Lower leg skin (tissue), 4 donors: ENCODE measurements around the gene EEF1B2. TPM values are rescaled to one million over a fixed set of nuclear protein-coding genes. Genes with fewer than 3 reads are reported as not detected.

Experiments used
- DNase-seq, 2 donors: peaks; one replicate each; pipeline ENCODE4 v3.0.0-alpha.2; 2019; ENCODE audit warnings: low spot score in 2 of 2
- H3K4me3 ChIP-seq: fragments of 200-600 bp; sonication (generic); 2 replicates; pipeline ENCODE4 v1.5.1; 2017; ENCODE audit warnings: mild to moderate bottlenecking, low read depth; ENCODE audit not compliant: poor library complexity, severe bottlenecking
- POLR2A ChIP-seq, 2 donors: fragments of 450-650 bp; IDR thresholded peaks; one replicate each; pipeline ENCODE4 v1.6.1; 2016 to 2017; ENCODE audit warnings: antibody characterized with exemption in 2 of 2, mild to moderate bottlenecking in 1 of 2, moderate library complexity in 1 of 2
- WGBS, 2 donors: methylation state at CpG; one replicate each; pipeline ENCODE4 v1.1.5; 2018; 5-methylcytosine and 5-hydroxymethylcytosine counted together
- intact Hi-C: fragments of 100-400 bp; cut with DNase I; formaldehyde crosslinking; loops from one replicate; pipeline ENCODE4 v1.15.0; 2023; ENCODE audit warnings: low total_unique reads
- total RNA-seq, 4 donors: library from RNA; depleted of rRNA; stranded (reverse); fragments of >200 nt; gene quantifications; one replicate each; pipeline ENCODE4 v1.1.0, GENCODE V29; 2016
- TF ChIP-seq, protein P1 (sequence below), 3 donors: fragments of 450-650 bp; IDR thresholded peaks; one replicate each; pipeline ENCODE4 v1.5.1; 2016; ENCODE audit warnings: antibody characterized with exemption in 3 of 3, mild to moderate bottlenecking in 3 of 3, moderate library complexity in 2 of 3

The EEF1B2 gene
- total RNA-seq, 4 donors from 2014 or later, result 483 to 986 (median 575) TPM

DNA sequence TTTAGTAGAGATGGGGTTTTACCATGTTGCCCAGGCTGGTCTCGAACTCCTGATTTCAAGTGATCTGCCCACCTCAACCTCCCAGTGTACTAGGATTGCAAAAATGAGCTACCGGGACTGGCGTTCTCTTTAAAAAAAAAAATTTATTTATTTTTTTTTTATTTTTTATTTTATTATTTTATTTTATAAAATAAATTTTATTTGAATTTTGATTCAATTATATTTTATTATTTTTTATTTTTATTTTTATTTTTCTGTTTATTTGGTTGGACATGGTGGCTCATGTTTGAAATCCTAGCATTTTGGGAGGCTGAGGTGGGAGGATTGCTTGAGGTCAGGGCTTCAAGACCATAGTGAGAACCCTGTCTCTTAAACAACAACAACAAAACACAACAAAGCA, 32.5 kb downstream of the EEF1B2 start:
- no peak overlapping the region for H3K4me3 ChIP-seq
- intact Hi-C loops, result no loop called here
- WGBS, 2 donors, result 96 to 99% methylated on average over 3 of the region's 3 CpGs
- no peak for TF ChIP-seq POLR2A (IDR thresholded peaks at IDR 0.05)
- TF ChIP-seq, protein P1, sequence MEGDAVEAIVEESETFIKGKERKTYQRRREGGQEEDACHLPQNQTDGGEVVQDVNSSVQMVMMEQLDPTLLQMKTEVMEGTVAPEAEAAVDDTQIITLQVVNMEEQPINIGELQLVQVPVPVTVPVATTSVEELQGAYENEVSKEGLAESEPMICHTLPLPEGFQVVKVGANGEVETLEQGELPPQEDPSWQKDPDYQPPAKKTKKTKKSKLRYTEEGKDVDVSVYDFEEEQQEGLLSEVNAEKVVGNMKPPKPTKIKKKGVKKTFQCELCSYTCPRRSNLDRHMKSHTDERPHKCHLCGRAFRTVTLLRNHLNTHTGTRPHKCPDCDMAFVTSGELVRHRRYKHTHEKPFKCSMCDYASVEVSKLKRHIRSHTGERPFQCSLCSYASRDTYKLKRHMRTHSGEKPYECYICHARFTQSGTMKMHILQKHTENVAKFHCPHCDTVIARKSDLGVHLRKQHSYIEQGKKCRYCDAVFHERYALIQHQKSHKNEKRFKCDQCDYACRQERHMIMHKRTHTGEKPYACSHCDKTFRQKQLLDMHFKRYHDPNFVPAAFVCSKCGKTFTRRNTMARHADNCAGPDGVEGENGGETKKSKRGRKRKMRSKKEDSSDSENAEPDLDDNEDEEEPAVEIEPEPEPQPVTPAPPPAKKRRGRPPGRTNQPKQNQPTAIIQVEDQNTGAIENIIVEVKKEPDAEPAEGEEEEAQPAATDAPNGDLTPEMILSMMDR (IDR thresholded peaks at IDR 0.05), result no peak
- DNase-seq, result no peak

DNA sequence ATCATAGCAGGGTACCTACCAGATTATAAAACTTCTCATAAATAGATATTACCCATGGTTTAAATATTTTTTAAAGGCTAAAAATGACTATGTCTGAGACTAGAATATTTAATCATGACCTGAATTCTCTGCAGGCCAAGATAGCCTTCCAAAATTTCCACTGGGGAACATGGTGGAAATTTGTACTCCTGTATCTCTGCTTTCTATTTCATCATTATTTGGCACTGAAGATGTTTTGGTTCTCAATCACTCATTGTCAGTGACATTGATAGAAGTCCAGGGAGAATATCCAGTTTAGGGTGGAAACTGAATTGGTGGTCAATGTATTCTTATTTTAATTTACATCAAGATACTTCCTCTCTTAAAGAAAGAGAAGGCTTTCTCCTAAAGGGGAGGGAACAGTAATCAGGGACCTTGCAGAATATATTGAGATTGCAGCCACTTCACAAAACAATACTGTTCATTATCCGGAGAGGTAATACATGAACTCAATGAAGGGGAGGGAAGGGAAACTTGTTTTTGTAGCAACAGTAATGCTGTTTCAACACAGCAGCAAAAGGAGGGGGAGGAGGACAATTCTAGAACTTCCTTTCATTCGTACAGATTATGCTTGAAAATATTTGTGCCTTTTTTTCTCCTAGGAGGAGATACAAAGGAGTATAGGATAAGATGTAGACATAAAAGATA, 34.1 kb downstream of the EEF1B2 start:
- TF ChIP-seq, protein P1 (IDR thresholded peaks at IDR 0.05), result no peak
- no peak for TF ChIP-seq POLR2A (IDR thresholded peaks at IDR 0.05)
- intact Hi-C loops, result no loop called here
- no peak overlapping the region for H3K4me3 ChIP-seq
- no peak for DNase-seq
- WGBS, 2 donors, result 37 to 51% methylated on average over 2 of the region's 2 CpGs

DNA sequence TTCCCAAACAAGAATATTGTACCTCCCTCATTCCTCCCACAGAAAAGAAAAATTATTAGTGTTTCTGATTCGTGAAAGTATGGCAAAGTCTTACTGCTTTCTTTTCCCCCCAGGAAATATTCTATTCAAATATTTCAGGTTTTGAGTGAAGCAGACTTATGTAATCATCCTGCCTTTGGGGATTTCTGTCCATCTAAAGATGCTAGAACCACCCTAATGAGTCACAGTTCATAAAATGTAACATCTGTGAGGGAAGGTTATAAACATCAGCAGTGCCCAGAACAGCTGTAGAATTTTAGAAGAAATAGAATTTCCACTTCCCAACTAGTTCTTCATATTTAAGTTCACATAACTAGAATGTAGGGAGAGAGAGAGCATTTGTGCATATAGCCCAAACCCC, 39.0 kb downstream of the EEF1B2 start:
- no peak overlapping the region for H3K4me3 ChIP-seq
- DNase-seq, result no peak
- no peak for TF ChIP-seq POLR2A (IDR thresholded peaks at IDR 0.05)
- TF ChIP-seq, protein P1 (IDR thresholded peaks at IDR 0.05), result no peak
- intact Hi-C loops, result no loop called here
- 19 to 22% methylated on average over 1 of the region's 1 CpG for WGBS, 2 donors

DNA sequence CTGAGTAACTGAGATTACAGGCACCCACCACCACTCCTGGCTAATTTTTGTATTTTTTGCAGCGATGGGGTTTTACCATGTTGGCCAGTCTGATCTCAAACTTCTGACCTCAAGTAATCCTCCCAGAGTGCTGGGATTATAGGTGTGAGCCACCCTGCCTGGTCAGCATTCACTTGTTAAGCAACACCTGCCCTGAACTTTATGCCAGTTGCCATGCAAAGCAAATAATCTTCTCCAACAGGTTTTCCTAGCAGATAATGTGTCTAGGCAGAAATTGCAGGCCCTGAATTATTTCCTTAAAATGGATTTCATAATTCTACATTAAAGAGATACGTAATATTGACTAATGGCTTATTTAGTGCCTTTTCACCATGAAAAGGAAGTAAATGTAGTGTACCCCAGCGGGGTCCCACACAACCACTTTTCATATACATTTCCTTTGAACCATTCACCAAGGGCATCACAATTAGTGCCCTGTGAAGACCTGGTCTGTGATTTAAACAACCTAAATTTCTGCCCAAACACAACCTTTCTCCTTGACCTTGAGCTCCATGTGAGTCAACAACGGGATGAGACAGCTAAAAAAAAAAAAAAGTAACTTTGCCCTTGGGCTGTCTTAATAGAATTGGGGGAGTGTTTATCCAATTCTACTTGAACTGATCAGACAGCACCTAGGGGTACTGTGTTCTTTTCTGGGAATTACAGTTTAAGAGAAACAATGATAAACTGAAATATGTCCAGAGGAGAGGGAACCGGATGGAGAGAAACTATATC, 41.6 kb downstream of the EEF1B2 start:
- H3K4me3 ChIP-seq, result no peak overlapping the region
- intact Hi-C loops, result no loop called here
- TF ChIP-seq, protein P1 (IDR thresholded peaks at IDR 0.05), result no peak
- TF ChIP-seq POLR2A (IDR thresholded peaks at IDR 0.05), result no peak
- DNase-seq, result no peak
- 66% methylated on average over 5 of the region's 5 CpGs for WGBS, 2 donors

DNA sequence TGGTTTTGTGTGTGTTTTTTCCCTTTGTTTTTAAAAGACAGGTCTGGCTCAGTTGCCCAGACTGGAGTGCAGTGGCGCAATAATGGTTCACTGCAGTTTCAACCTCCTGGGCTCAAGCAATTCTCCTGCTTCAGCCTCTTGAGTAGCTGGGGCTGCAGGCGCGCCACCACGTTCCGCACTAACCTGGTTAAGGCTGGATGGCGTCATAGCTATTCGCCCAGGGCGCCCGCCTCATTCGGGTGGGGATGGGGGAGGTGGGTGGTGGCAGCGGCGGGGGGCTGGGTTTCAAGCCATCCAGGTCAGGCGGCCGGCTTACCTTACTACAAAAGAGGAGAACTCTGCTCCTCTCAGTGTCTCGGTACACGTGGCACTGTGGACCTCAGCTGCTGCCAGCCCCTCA, 42.8 kb downstream of the EEF1B2 start:
- no peak overlapping the region for H3K4me3 ChIP-seq
- no peak for DNase-seq
- no peak for TF ChIP-seq POLR2A (IDR thresholded peaks at IDR 0.05)
- TF ChIP-seq, protein P1 (IDR thresholded peaks at IDR 0.05), result no peak
- intact Hi-C loops, result no loop called here
- 79 to 91% methylated on average over 16 of the region's 16 CpGs for whole genome bisulfite sequencing, 2 donors
